Esophagus muscularis mucosa (tissue), 3 donors: ENCODE results near the gene KDM4D.
"Not testable (repeated sequence)": the region's sequence is repeated elsewhere in the genome, so short reads cannot be mapped to it uniquely, and the experiment has no call there.

Experiments used
- POLR2A ChIP-seq: fragments of 450-650 bp; IDR thresholded peaks from one replicate; pipeline ENCODE4 v1.6.1; 2017; ENCODE audit warnings: antibody characterized with exemption, moderate library complexity, mild to moderate bottlenecking, low read depth
- TF ChIP-seq, protein P1 (sequence below), 3 experiments: fragments of 200-600 bp in 2 of 3; fragments of 450-650 bp in 1 of 3; sonication (generic) in 2 of 3; IDR thresholded peaks; one replicate each; pipeline ENCODE4 v1.5.1; 2017 to 2019; ENCODE audit warnings: antibody characterized with exemption in 3 of 3, mild to moderate bottlenecking in 2 of 3, moderate library complexity in 1 of 3

DNA sequence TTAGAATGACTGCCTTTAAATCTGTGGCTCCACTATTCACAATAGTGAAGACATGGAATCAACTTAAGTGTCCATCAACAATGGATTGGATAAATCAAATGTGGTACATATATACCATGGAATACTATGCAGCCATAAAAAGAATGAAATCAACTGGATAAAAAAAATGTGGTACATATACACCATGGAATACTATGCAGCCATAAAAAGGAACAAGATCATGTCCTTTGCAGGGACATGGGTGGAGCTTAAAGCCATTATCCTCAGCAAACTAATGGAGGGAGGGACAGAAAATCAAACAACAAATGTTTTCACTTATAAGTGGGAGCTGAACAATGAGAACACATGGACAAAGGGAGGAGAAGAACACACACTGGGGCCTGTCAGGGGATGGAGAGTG, 41.4 kb upstream of the KDM4D start:
- TF ChIP-seq, protein P1, sequence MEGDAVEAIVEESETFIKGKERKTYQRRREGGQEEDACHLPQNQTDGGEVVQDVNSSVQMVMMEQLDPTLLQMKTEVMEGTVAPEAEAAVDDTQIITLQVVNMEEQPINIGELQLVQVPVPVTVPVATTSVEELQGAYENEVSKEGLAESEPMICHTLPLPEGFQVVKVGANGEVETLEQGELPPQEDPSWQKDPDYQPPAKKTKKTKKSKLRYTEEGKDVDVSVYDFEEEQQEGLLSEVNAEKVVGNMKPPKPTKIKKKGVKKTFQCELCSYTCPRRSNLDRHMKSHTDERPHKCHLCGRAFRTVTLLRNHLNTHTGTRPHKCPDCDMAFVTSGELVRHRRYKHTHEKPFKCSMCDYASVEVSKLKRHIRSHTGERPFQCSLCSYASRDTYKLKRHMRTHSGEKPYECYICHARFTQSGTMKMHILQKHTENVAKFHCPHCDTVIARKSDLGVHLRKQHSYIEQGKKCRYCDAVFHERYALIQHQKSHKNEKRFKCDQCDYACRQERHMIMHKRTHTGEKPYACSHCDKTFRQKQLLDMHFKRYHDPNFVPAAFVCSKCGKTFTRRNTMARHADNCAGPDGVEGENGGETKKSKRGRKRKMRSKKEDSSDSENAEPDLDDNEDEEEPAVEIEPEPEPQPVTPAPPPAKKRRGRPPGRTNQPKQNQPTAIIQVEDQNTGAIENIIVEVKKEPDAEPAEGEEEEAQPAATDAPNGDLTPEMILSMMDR (IDR thresholded peaks at IDR 0.05): not testable (repeated sequence)
- not testable (repeated sequence) for TF ChIP-seq POLR2A
